Activated naive CD8-positive, alpha-beta T cell treated with anti-CD3 and anti-CD28 coated beads for 36 hours (primary cell): ENCODE measurements around the gene UBE4B. TPM values are rescaled to one million over a fixed set of nuclear protein-coding genes. Genes with fewer than 3 reads are reported as not detected.

Experiments
- DNase-seq: peaks from one replicate; pipeline ENCODE4 v3.0.0; 2021
- H3K27ac Mint-ChIP-seq: one replicate; pipeline ENCODE4 v1.8.0; 2022; ENCODE audit warnings: mild to moderate bottlenecking, moderate library complexity, mixed read lengths
- H3K27me3 Mint-ChIP-seq: one replicate; pipeline ENCODE4 v1.8.0; 2022; ENCODE audit warnings: mild to moderate bottlenecking, mixed read lengths
- H3K36me3 Mint-ChIP-seq: one replicate; pipeline ENCODE4 v1.8.0; 2021; ENCODE audit warnings: mild to moderate bottlenecking, mixed read lengths
- H3K4me1 Mint-ChIP-seq: one replicate; pipeline ENCODE4 v1.8.0; 2021; ENCODE audit warnings: mixed read lengths
- H3K4me3 Mint-ChIP-seq: one replicate; pipeline ENCODE4 v1.8.0; 2022; ENCODE audit warnings: mild to moderate bottlenecking, moderate library complexity, mixed read lengths
- H3K9me3 Mint-ChIP-seq: one replicate; pipeline ENCODE4 v1.8.0; 2022; ENCODE audit warnings: mixed read lengths
- total RNA-seq, 2 experiments: library from RNA; stranded (reverse); gene quantifications; one replicate each; pipeline ENCODE4 v1.2.3, GENCODE V29; 2021

The UBE4B gene
- total RNA-seq, 2 experiments from 2014 or later, result 32.9 to 35.9 TPM

DNA sequence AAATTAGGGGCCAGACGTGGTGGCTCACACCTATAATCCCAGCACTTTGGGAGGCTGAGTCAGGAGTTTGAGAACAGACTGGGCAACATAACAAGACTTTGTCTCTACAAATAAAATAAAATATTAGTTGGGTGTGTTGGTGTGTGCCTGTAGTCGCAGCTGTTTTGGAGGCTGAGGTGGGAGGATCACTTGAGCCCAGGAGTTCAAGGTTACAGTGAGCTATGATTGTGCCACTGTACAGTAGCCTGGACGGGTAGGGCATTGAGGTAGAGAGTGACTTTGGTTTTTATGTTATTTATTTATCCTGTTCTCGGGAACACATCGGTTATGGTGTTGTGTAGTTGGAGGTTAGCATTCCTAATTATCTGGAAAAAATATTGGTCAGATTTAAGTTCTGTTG is 197.1 kb downstream of the UBE4B start:
- H3K27me3 Mint-ChIP-seq, result no peaks in the 10 kb centered on the region
- peaks cover 3% of the 10 kb centered on the region for H3K4me1 Mint-ChIP-seq
- DNase-seq, result no peak
- H3K4me3 Mint-ChIP-seq, result no peak overlapping the region
- peaks cover 2% of the 10 kb centered on the region for H3K9me3 Mint-ChIP-seq
- no peak overlapping the region for H3K27ac Mint-ChIP-seq
- H3K36me3 Mint-ChIP-seq, result no peaks in the 10 kb centered on the region

Other genes with a start within 250 kb of the UBE4B start
- 10 to 100 TPM; 30.4 to 31.0 TPM for gene CLSTN1, start 209.0 kb upstream of the UBE4B start, total RNA-seq
- gene CTNNBIP1, start 122.7 kb upstream of the UBE4B start, total RNA-seq, result 1 to 10 TPM; 8.0 to 8.6 TPM
- gene LZIC, start 89.6 kb upstream of the UBE4B start, total RNA-seq, result 10 to 100 TPM; 30.9 to 31.4 TPM
- gene NMNAT1, start 89.5 kb upstream of the UBE4B start, total RNA-seq, result 1 to 10 TPM; 7.9 to 9.4 TPM
- not detected for gene RBP7, start 35.7 kb upstream of the UBE4B start, total RNA-seq
- 10 to 100 TPM; 10.0 to 11.2 TPM for gene KIF1B, start 177.6 kb downstream of the UBE4B start, total RNA-seq